DND-41 (cell line): ENCODE results near the gene SOSTDC1.

Experiments used
- EZH2 ChIP-seq: IDR thresholded peaks from 3 replicates; pipeline ENCODE4 v1.6.1; 2012; ENCODE audit warnings: borderline replicate concordance, low read depth, mild to moderate bottlenecking, moderate library complexity, low read length, inconsistent platforms; ENCODE audit not compliant: severe bottlenecking
- TF ChIP-seq, protein P1 (sequence below): IDR thresholded peaks from 2 replicates; pipeline ENCODE4 v1.5.1; 2012; ENCODE audit warnings: borderline replicate concordance, low read length, moderate library complexity, mild to moderate bottlenecking; ENCODE audit not compliant: poor library complexity, severe bottlenecking; ENCODE audit errors: extremely low read depth

DNA sequence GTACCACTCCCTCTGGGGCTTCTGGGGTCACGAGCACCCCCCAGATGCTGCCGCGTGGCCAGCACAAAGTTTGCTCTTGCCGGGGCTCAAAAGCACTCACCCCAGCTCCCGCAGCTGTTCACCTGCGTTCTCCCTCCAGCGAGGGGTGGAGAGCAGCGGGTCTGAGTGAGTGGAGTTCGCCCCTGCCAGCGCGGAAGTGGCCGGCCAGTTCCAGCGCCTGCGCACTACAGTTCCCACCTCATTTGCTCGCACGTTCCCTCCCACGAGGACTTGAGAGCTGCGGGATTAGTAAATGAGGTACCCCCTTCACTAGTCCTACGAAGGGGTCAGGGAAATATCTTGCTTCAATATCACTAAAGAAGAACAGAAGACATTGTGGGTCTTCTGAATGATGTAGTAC lies 36.8 kb upstream of the SOSTDC1 start:
- TF ChIP-seq, protein P1, sequence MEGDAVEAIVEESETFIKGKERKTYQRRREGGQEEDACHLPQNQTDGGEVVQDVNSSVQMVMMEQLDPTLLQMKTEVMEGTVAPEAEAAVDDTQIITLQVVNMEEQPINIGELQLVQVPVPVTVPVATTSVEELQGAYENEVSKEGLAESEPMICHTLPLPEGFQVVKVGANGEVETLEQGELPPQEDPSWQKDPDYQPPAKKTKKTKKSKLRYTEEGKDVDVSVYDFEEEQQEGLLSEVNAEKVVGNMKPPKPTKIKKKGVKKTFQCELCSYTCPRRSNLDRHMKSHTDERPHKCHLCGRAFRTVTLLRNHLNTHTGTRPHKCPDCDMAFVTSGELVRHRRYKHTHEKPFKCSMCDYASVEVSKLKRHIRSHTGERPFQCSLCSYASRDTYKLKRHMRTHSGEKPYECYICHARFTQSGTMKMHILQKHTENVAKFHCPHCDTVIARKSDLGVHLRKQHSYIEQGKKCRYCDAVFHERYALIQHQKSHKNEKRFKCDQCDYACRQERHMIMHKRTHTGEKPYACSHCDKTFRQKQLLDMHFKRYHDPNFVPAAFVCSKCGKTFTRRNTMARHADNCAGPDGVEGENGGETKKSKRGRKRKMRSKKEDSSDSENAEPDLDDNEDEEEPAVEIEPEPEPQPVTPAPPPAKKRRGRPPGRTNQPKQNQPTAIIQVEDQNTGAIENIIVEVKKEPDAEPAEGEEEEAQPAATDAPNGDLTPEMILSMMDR = no peak
- TF ChIP-seq EZH2 = no peak
